NCI-H1105 treated with DMSO at 0.1 percent for 48 hours (cell line): ENCODE measurements around the gene TTC13.
A peak's percentile ranks its signal among the peaks of the same experiment; 100 is the strongest.
"Not testable (repeated sequence)": the region's sequence is repeated elsewhere in the genome, so short reads cannot be mapped to it uniquely, and the experiment has no call there.

ENCODE experiments used
- DNase-seq: peaks from one replicate; lab custom pipeline; 2025; lab: John Stamatoyannopoulos, UW

Gene TTC13

GRCh38 chr1:230992100-230992774, 13.6 kb upstream of the TTC13 start:
- DNase-seq = peak; percentile 33

DNA sequence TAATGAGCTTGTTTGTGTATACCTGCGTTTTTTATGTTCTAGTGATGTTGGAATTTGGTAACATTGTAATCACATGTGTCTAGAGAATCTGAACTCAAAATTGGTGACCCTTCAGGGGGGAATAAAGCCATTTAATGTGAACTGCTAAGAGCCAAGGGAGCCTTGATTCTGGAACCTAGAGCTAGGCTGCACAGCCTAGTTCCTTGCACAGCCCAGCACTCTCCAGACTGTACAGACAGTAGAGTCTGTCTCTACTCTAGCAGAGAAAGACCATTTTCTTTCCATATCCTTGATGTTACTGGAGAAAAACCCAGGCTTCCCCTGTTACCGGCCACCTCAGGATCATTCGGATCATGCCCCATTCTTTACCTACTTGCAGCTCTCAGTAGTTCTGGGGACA, 8.8 kb upstream of the TTC13 start:
- DNase-seq = no peak

DNA sequence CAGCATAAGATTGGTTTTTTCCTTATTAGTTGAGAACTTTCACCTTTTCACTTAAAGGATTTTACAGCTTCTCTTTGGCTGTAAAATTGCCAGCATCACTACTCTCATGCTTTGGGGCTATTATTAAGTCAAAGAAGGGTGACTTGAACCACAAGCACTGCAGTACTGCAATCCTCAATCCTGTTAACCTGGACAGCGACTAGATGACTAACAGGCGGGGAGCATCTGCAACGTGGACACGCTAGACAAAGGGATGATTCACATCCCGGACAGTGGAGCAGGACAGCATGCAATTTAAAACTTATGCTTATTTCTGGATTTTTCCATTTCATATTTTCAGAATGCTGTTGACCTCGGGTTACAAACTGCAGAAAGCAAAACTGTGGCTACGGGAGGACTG, 8.3 kb upstream of the TTC13 start:
- DNase-seq = no peak

GRCh38 chr1:230985711-230986110, 7.0 kb upstream of the TTC13 start:
- DNase-seq = no peak

GRCh38 chr1:230984622-230985515, 6.2 kb upstream of the TTC13 start:
- not testable (repeated sequence) for DNase-seq

DNA sequence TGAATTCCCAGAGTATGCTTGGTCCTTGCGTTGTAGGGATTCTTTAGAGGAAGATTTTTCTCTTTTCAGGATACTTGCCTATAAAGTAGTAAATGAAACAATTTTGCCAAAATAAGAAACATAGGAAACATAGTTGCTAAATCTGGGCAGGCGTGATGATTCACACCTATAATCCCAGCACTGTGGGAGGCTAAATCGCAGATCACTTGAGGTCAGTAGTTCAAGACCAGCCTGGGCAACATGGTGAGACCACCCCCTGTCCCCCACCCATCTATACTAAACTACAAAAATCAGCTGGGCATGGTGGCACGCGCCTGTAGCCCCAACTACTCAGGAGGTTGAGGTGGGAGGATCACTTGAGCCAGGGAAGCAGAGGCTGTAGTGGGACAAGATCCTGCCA, 5.2 kb upstream of the TTC13 start:
- no peak for DNase-seq

- no peak for DNase-seq
Observed at GRCh38 chr1:230982696-230983095, 4.0 kb upstream of the TTC13 start.

DNA sequence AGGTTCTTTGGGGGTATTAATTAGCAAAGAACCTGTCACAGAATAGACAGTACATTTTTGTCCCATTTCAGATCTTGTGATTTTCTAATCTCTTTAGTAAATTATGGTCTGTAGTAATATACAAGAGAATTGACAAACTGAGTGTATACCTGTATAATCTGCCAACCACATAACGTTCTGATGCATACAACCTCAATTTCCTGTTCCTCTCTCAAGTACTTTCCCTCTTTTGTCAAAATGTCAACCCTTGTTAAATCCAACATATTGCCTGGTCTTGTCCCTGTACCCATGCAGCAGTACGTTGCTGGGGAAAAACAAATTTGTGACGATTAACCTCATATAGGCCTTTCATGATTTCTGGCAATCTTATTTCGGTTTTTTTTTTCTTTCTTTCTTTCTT, 1.3 kb upstream of the TTC13 start:
- no peak for DNase-seq

- DNase-seq = no peak
Observed at GRCh38 chr1:230979389-230979716, 692 bp upstream of the TTC13 start.

DNA sequence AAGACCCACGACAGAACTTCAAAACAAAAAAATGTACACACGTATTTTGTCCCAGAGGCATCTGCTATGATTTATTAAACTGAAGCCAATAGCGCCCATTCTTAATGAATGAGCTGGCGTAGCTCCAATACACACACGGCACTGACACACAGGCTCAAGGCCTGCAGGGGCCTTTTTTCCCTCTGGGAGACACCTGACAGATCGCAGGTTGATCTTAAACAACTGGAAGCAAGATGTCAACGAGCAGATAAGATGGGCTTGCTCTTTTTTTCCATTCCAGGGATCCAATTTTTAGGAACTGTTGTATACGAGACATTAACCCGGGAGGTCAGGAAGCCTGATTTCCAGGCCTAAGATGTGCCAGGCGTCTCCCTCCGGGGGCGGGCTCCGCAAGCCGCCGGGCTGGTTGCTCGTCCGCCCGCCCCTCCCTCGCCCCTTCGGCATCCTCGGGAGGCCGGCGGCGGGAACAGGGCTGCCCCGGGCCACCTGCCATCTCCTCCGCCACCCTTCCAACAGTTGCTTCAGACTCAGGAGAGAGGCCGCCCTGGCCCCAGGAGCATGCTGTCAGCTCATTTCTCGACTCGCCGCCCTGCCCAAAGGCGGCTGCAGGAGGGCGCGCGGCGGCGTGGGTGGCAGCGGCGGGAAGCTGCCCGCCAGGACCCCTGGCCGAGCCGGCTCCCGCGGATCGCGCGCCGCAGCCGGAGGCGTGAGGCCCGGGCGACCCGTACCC, 735 bp downstream of the TTC13 start:
- DNase-seq = peak; percentile 64

DNA sequence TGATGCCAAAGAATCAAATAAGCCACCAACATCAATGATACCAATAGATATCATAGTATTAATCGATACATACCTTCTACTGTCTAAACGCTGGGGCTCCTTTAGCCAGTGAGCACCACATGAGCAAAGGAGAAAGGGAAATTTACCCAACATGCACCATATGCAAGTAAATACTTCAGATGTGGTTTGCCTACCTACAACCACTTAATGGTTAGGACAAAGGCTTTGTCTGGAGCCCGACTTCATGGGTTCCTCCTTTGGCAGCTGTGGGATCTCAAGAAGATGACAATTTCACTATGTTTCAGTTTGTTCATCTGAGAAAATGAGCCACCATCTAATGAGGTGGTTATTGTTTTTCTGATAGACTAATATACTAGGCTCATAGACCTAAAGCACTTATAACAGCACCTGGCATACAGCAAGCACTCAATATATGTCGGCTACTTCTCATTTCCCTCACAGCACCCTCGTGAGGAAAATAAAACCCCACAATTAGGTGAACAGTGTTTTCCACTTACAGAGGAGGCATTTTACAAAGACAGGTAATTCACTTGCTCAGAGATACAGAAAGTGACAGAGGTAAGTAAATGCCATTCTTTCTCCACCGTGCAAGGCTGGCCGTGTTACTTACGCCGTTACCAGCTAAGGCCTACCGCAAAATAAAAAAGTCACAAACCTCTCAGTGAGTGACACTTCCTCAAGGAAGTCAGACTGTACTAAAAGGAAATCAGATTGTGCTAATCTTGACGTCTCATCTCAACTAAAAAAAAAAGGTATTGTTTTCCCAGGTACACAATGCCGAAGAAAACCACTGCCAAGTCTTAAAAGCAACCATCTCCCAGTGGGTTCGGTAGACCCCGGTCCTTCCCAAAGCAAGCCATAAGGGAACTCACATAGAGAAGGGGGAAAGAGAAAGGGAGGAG, 1.6 kb downstream of the TTC13 start:
- DNase-seq = no peak

DNA sequence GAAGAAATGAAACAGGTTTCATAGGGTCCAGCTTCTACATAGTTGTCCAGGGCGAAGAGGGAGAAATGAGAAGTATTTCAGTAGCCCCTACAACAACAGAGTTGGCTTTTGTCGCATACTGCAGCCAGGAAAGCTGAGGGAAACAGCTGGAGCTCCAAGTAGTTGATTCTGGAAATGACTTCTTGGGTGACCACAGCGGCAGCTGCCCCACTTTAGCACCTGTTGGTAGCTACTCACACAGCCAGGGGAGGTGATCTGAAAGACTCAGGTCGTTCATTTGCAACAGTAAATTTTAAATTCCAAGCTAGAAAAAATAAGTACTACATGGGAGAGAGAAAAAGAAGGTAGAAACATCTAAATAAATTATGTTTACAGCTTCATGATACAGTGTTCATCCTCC, 2.3 kb downstream of the TTC13 start:
- no peak for DNase-seq

DNA sequence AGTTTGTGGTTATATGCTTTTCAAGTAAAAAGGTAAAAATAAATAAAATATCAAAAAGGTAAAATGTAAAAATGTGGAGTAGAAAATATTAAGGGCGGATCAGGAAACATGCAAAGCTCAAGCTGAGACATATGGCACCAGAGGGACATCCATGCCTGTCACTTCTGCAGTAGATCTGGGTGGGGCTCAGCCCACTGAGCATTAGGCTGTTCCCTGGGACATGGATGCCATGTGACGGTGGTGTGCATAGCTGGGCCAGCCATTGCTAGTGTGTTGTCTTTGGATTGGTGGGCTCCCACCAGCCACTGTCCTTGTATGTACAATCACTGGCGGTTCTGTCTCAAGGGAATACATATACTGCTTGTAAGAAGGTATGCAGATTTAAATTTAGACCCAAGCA, 3.0 kb downstream of the TTC13 start:
- DNase-seq = no peak

DNA sequence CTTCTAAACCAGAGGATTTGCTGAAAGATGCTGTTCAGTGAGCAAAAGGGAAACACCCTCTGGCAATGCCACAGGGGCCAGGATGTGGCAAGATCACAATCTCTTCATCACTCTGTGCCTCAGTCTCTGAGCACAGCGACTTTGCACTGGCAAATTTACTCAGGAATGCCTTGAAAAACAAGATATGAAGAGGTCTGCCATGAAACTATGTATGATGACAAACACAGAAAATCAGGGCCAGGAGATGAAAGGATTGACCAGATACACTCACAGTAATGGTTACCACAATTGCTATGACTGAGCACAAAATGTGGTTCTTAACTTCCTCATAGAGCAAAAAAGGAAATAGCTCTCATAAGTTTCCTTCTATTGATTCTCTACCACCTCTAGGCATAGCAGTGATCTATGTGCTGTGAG, 5.8 kb downstream of the TTC13 start:
- no peak for DNase-seq

DNA sequence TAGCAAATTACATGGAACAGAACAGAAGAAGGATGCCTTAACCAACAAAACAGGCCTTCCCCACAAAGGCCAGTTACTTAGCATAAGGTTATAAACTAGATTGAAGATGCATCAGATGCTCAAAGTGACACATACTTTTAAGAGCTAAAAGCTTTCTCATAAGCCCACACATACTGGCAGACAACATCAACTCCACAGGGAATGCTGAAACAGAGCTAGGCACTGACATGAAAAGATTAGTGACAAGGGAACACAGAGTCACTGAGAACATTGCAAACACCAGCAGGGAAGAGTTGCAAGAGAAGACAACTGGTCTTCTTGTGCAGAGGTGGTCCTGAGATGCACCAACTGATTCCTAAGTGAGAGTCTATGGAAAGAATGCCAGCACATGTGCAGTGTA, 6.9 kb downstream of the TTC13 start:
- DNase-seq = no peak

DNA sequence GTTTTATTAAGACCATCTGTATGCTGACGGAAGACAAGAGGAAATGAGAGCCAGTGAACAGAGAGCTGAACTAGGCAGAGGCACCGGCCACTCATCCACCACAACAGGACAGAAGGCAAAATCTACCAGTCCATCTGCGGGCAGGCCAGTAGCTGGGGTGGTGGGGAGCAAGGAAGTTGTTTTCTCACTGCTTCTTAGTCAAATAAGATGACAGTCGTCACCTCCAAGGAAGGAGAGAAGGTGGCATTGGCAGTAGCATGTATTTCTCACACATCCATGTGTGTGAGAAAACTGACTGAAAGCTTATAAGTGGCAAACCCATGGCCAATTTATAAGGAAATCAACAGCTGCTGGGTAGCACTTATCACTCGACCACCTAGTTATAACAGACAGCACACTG, 8.2 kb downstream of the TTC13 start:
- DNase-seq = no peak

GRCh38 chr1:230966358-230966873, 12.2 kb downstream of the TTC13 start:
- no peak for DNase-seq

GRCh38 chr1:230965535-230965934, 13.1 kb downstream of the TTC13 start:
- no peak for DNase-seq

- DNase-seq = no peak
Observed at GRCh38 chr1:230964896-230965295, 13.8 kb downstream of the TTC13 start.

- DNase-seq = no peak
Observed at GRCh38 chr1:230958370-230958769, 20.3 kb downstream of the TTC13 start.

DNA sequence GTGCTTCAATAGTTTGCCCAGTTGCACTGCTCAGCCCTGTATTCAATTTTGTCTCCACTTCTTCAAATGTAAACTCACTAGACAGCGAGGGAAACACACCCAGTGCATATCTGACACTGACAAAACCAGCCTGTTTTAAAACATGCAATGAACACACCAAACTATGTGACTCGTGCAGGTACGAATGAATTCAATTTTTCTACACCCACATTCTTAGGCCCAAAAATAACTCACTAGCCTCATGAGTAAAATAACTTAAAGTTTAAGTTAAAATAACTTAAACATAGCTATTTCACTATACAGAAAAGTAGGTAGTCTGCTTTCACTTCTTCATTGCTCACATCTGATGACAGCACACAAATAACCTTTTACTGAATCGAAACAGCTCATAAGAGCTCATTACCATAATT, 21.1 kb downstream of the TTC13 start:
- DNase-seq = no peak

DNA sequence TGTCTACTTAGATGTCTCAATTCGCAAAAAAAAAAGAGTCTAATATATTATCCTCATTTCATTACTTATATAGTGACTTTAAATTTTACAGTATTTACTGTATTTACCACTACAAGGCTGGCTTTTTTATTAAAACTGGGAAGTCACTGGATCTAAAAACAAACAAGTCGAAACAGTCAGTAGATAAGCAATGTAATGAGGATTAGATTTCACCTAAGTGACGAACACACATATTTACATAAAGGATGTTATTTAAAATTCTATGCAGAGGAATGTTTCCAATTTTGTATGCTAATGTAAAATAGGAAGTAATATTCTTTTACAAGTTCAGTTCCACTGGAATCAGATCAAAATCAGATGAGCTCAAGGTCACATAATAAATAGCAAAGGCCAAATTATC, 28.3 kb downstream of the TTC13 start:
- DNase-seq = no peak
